Hepatic stellate cell (primary cell): ENCODE measurements around the gene MUC6.

Experiments used
- DNase-seq: peaks from one replicate; pipeline ENCODE4 v3.0.0; 2011; ENCODE audit warnings: low spot score

MUC6 gene

GRCh38 chr11:1052133-1053011 is 15.9 kb upstream of the MUC6 start:
- DNase-seq: no peak

- no peak for DNase-seq
Observed at GRCh38 chr11:1051356-1052132, 15.0 kb upstream of the MUC6 start.

GRCh38 chr11:1050581-1051355 is 14.2 kb upstream of the MUC6 start:
- peak; percentile 90 for DNase-seq

- no peak for DNase-seq
Observed at GRCh38 chr11:1049911-1050580, 13.5 kb upstream of the MUC6 start.

DNA sequence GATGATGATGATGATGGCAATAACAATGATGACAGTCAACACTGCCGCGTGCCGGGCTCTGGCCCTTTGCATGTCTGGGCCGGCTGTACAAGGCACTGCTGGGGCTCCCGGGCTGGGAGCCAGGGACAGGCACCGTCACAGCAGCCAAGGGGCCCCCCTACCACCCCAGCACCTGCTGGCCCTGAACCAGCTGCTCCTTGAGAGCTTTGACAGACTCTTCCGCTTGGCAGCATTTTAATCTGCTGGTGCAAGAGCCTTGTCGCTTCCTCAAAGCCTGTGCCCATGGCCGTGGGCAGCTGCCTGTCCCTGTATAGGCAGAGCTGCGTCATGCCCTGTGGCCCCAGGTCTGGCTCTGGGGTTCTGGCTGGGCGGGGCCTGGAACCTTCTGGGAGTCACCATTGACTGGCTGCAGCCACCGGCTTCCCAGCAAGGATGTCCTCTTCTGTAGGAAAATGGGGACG is 12.9 kb upstream of the MUC6 start:
- no peak for DNase-seq

DNA sequence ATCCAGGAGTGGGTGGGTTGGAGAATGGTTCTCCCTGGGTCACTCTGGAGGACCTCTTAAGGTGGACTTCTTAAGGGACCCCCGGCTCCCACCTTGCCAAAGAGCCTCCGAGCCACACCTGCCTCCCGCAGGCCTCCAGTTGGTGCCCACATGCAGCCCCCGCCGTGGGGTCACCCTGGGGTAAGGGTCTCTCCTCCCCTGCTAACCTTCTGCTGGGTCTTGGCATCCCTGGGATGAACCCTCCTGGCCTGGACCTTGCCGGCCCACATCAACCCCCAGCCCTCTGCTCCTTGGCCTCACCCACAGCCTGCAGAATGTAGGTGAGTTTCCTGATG is 12.5 kb upstream of the MUC6 start:
- DNase-seq: no peak

GRCh38 chr11:1048375-1049070 is 12.0 kb upstream of the MUC6 start:
- DNase-seq: no peak

- no peak for DNase-seq
Observed at GRCh38 chr11:1047595-1048156, 11.2 kb upstream of the MUC6 start.

GRCh38 chr11:1044160-1044559 is 7.6 kb upstream of the MUC6 start:
- no peak for DNase-seq

GRCh38 chr11:1043563-1044096 is 7.1 kb upstream of the MUC6 start:
- no peak for DNase-seq

GRCh38 chr11:1042626-1043562 is 6.4 kb upstream of the MUC6 start:
- DNase-seq: no peak

DNA sequence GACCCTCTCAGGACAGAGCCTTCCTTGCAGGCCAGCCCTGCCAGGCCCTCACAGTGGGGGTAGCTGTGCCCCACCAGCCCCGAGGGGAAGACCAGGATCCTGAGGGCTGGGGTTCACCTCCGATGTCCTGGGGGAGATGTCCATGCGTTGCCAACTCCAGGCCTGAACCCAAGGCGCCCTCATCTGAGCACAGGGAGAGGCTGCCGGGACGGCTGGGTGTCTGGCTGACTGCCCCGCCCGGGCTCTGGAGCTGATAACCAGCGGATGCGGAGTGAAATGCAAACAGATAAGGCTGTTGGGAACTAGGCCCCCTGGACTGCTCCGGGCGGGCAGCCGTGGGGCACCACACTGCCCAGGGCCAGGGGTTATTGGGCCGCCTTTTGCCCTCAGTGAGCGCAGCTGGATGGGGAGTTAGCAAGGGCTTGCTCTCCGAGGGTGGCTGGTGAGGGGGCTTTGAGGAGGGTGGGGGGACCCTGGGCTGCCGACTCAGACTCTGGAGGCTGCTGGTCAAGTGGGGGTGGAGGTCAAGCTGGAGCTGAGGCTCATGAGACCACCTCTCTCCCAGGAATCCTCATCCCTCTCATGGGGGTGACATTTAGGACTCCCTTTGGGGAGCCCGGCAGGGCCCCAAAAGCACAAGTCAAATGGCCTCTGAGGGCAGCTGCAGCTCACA is 5.6 kb upstream of the MUC6 start:
- no peak for DNase-seq

- no peak for DNase-seq
Observed at GRCh38 chr11:1041471-1041870, 5.0 kb upstream of the MUC6 start.

DNA sequence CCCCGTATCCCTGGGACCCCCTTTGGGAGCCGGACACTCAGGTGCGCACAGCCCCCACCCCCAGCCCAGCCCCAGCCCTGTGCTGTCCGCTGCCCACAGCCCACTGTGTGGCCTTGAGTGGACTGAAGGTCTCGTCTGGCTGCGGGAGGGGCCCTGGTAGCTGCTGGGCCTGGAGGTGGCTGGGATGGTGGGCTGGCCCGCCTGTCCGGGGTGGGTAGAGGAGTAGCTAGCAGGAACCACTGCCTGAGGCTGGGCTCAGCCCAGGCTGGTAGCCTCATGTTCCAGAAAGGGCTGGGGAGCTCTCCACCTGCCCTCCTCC is 4.6 kb upstream of the MUC6 start:
- DNase-seq: no peak

GRCh38 chr11:1040428-1041148 is 4.1 kb upstream of the MUC6 start:
- DNase-seq: no peak

- no peak for DNase-seq
Observed at GRCh38 chr11:1039481-1040427, 3.2 kb upstream of the MUC6 start.

- DNase-seq: no peak
Observed at GRCh38 chr11:1038921-1039320, 2.4 kb upstream of the MUC6 start.
